NCI-H146 treated with DMSO at 0.1 percent for 48 hours (cell line): ENCODE measurements around the gene RPL7L1.
"Not testable (repeated sequence)": the region's sequence is repeated elsewhere in the genome, so short reads cannot be mapped to it uniquely, and the experiment has no call there.

Experiments
- DNase-seq: peaks from one replicate; lab custom pipeline; 2025; ENCODE audit not compliant: unreplicated experiment; lab: John Stamatoyannopoulos, UW

The RPL7L1 gene

GRCh38 chr6:42879372-42880239 is at the start of gene RPL7L1:
Gene RPL7L1, plus strand, starts transcription at chr6:42879616. Its CDS starts 295 bp downstream, at chr6:42879911.
- peak; percentile 98 for DNase-seq

- no peak for DNase-seq
Measured at GRCh38 chr6:42831237-42831636, 48.2 kb upstream of the RPL7L1 start.

GRCh38 chr6:42834056-42834455 is 45.4 kb upstream of the RPL7L1 start:
- DNase-seq, result no peak

GRCh38 chr6:42841844-42842584 is 37.4 kb upstream of the RPL7L1 start:
- peak; percentile 60 for DNase-seq

GRCh38 chr6:42845327-42845694 is 34.1 kb upstream of the RPL7L1 start:
- peak; percentile 89 for DNase-seq

GRCh38 chr6:42846505-42846904 is 32.9 kb upstream of the RPL7L1 start:
- no peak for DNase-seq

- no peak for DNase-seq
Measured at GRCh38 chr6:42848700-42849099, 30.7 kb upstream of the RPL7L1 start.

GRCh38 chr6:42851599-42851998 is 27.8 kb upstream of the RPL7L1 start:
- no peak for DNase-seq

GRCh38 chr6:42860036-42860435 is 19.4 kb upstream of the RPL7L1 start:
- no peak for DNase-seq

GRCh38 chr6:42860481-42860880 is 18.9 kb upstream of the RPL7L1 start:
- DNase-seq, result no peak

GRCh38 chr6:42864602-42865001 is 14.8 kb upstream of the RPL7L1 start:
- no peak for DNase-seq

- DNase-seq, result no peak
Measured at GRCh38 chr6:42870145-42870936, 9.1 kb upstream of the RPL7L1 start.

- DNase-seq, result no peak
Measured at GRCh38 chr6:42871711-42872110, 7.7 kb upstream of the RPL7L1 start.

- DNase-seq, result no peak
Measured at GRCh38 chr6:42873313-42873712, 6.1 kb upstream of the RPL7L1 start.

- no peak for DNase-seq
Measured at GRCh38 chr6:42877695-42878094, 1.7 kb upstream of the RPL7L1 start.

GRCh38 chr6:42880240-42880817 is 913 bp downstream of the RPL7L1 start:
- DNase-seq, result not testable (repeated sequence)

GRCh38 chr6:42880871-42881270 is 1.5 kb downstream of the RPL7L1 start:
- not testable (repeated sequence) for DNase-seq

GRCh38 chr6:42885702-42886101 is 6.3 kb downstream of the RPL7L1 start:
- DNase-seq, result no peak

- not testable (repeated sequence) for DNase-seq
Measured at GRCh38 chr6:42888201-42888600, 8.8 kb downstream of the RPL7L1 start.

GRCh38 chr6:42889815-42890214 is 10.4 kb downstream of the RPL7L1 start:
- no peak for DNase-seq
